HG03095 (cell line): Measurements from ENCODE around the gene UGT1A4.
"Not testable (repeated sequence)": the region's sequence is repeated elsewhere in the genome, so short reads cannot be mapped to it uniquely, and the experiment has no call there.

Experiments
- ATAC-seq: cut with Tn5 transposase; IDR thresholded peaks from one replicate; pipeline ENCODE4 v1.9.1; 2021; ENCODE audit warnings: moderate library complexity; ENCODE audit not compliant: unreplicated experiment

Gene UGT1A4

DNA sequence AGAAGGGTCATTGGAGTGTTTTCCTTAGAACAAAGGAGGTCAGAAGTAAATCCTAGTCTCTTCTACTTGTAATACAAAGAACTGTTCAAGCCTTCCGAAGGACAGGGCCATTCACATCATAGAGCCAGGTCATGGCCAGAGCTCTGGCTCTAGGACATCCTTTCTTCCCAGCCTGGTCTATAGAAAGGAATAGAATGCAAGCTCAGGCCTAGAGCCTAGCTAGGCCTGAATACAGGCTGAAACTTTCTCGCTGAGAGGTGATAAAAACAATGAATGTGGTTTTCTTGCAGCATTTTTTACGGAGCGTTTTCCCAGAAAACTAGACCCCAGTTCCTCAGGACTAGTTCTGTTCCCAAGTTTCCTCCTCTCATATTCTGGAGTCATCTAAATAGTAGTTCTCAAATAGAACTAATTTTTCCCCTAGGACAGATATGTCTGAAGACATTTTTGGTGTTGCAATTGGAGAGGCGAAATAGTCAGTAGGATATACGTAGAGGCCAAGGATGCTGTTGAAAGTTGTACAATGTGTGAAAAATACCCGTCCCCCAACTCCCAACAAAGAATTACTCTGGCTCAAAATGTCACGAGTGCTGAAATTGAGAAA is 19.0 kb upstream of the UGT1A4 start:
- ATAC-seq = no peak

DNA sequence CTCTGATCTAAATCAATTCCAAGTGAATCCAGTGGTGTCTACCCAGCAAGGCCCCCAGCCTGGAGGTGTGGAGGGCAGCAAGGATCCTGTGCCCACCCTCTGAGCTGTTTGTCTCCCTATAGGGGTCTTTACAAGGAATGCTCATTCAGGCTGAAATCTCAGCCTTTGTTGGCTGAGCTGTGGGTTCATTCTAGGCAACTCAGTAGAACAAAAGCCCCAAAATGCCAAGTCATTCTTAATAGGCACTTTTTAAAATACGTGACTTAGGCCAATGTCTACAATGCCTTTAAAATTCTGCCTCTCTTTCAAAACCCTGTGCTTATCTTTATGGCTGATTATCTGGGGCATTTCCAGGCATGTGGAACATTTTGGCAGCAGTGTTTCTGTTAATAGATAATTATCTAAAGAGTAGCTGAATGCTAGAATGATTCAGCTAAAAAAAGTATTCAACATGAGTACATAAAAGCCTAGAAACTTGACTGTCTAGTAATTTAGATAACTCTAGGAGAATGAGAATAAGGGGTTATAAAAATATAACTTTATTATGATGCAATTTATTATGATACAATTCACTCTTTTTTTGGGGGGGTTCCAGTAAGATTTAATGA is 18.4 kb upstream of the UGT1A4 start:
- no peak for ATAC-seq

DNA sequence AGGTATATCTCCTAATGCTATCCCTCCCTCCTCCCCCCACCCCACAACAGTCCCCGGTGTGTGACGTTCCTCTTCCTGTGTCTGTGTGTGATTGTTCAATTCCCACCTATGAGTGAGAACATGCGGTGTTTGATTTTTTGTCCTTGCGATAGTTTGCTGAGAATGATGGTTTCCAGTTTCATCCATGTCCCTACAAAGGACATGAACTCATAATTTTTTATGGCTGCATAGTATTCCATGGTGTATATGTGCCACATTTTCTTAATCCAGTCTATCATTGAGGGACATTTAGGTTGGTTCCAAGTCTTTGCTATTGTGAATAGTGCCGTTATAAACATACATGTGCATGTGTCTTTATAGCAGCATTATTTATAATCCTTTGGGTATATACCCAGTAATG is 17.7 kb upstream of the UGT1A4 start:
- not testable (repeated sequence) for ATAC-seq

DNA sequence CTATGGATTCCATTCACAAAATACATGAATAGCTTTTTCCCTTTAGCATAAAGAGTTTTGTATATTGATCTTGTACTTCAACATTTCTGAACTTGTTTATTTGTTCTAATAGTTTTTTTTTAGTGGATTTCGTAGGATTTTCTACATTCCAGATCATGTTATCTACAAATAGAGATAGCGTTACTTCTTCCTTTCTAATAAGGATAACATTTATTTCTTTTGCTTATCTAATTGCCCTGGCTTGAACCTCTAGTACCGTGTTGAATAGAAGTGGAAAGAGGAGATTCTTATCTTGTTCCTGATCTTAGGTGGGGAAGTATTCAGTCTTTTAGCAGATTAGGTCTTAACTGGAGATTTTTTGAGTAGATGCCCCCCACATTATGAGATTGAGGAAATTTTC is 16.3 kb upstream of the UGT1A4 start:
- no peak for ATAC-seq

DNA sequence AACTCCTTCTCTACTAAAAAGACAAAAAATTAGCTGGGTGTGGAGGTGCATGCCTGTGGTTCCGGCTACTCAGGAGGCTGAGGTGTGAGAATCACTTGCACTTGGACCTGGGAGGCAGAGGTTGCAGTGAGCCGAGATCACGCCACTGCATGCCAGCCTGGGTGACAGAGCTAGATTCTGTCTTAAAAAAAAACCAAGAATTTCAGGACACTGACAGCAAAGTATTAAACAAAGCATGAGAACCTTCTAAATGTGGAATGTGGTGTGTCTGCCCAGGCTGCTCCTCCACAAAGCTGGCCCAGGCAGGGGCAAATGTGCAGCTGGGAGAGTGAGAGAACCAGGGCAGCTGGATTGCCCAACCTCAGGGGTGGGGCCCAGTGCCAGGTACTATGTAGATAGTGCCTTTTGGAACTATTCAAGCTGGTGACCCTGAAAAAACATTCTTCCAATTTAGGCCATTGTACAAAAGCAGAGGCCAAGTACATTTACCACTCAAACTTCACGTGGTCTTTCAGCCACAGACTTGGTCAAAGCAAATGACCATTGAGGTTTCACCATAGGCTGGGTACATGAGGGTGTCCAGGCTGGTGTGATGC is 12.5 kb upstream of the UGT1A4 start:
- no peak for ATAC-seq

DNA sequence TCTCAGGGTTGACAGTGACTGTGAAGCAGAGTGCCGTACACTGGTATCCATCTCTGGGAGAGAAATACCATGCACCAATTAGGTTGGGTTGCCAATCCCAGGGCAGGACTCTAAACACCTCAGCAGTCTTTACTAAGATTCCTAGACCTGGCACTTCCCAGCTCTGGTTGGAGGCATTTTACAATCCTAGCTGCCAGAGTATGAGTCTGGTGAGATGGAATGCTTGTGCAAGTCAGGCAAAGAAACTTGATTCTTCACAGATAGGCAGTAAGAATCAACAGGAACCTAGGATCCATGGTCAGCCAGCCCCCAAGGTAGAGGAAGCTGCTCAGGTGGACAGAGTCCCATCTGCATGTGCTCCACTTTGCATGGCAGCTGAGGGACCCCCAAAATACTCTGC is 11.8 kb upstream of the UGT1A4 start:
- ATAC-seq = no peak

DNA sequence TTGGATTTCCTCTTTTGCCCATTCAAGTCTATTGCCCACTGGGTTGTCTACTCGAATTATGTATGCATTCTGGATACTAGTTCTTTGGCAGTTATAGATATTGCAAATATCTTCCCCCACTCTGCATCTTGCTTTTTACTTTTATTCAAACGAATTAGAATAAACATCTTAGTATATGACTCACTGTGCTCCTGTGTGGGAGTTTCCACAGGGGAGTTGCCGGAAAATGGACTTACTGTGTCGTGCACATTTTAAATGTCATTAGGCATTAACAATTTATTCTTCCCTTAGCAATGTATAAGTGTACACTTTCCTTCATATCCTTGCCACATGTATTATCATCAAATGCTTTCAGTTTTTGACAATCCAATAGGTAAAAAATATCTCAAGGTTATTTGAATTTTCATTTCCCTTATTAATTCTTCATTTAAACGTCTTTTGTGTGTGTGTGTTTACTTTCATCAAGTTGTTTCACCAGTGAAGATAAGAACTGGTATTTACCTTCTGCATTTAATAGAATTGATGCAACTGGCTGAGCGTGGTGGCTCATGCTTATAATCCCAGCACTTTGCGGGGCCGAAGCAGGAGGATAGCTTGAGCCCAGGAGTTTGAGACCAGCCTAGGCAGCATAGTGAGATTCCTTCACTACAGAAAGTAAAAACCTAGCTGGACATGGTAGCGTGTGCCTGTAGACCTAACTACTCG is 10.4 kb upstream of the UGT1A4 start:
- no peak for ATAC-seq

DNA sequence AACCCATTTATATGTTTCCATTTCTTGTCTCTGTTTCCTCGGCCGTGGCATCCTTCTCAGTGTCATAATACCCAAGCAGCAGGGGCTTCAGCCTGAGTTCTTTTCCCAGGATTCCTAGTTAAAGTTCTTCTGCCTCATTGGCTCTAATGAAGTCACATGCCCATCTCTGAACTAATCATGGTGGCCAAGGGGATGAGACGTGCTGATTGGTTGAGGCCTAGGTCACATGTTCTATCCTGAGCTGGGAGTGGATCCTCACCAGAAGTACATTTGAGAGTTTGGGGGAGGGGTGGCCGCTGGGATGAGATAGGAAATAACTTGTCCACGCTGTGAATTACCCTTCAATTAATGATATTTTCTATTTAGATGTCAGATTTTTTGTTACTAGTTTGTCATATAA is 9.6 kb upstream of the UGT1A4 start:
- ATAC-seq = no peak

DNA sequence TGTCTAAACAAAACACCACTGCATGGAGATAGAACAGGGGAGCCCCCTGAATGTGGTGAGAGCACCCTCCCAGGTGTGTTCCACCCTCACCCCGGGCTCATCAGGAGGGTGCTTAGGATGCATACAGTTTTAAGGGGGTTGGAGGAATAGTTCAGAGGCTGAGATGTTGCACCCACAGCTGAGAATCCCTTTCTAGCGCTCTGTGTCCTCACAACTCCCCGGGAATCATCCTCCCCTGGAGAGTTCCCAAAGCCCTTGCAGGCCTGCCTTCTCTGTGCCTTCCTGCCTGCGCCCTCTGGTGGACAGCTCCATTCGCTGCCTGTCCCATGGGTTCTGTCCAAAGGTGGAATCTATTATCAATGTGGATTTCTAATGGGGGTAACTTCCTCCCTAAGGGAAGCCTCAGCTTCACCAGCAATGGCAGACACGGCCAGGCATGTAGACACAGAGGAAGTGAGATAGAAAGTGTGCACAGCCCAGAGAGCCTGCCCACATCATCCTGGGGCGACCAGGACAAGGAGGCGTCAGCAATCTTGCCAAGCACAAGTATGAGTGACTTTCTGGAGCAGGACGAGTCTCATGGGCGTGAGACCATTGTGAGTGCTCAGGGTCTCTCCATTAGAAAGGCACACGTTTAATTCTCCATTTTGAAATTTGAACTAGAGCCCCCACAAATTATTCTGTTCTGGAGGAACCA is 7.1 kb upstream of the UGT1A4 start:
- no peak for ATAC-seq

DNA sequence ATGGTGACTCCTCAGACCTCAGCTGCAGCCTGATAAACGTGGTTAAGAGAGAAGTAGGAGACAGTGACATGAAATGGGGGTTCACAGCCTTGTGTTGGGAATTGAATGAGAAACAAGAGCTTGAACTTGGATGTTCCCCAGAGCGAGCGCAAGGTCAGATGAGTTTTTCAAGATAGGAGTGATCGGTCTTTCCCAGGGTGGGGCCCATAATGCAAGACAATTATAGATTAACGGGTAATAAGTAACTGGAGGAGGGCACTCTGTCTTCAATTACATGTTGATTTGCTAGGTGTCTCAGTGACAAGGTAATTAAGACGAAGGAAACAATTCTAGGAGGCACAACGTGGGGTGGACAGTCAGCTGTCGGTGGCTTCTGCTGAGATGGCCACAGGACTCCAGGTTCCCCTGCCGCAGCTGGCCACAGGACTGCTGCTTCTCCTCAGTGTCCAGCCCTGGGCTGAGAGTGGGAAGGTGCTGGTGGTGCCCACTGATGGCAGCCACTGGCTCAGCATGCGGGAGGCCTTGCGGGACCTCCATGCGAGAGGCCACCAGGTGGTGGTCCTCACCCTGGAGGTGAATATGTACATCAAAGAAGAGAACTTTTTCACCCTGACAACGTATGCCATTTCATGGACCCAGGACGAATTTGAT is 5.8 kb upstream of the UGT1A4 start, which contains the start of gene UGT1A5:
UGT1A5 (plus strand) TSS at position 297 of the 651 bp plus-strand sequence; CDS start at position 382, 85 bp downstream.
- ATAC-seq = no peak

DNA sequence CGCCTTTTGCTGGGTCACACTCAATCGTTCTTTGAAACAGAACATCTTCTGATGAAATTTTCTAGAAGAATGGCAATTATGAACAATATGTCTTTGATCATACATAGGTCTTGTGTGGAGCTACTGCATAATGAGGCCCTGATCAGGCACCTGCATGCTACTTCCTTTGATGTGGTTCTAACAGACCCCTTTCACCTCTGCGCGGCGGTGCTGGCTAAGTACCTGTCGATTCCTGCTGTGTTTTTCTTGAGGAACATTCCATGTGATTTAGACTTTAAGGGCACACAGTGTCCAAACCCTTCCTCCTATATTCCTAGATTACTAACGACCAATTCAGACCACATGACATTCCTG is 5.3 kb upstream of the UGT1A4 start:
- no peak for ATAC-seq

DNA sequence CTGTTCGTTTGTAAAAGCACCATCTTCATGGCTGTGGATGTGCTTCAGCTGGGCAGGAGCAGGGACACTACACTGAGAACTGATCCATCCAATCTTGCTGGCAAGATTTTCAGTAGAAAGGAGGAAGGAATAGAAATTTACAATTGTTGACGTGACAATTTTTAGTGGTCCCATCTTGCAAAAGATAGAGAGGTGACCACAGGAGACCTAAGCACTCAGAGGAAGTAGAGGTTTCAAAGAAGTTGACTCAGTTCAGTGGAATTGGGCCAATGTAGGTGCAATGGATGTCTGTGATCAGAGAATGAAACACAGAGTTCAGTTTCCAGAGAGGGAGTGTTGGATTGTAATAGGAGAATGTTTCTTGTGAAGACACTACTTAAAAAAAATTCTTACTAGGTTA is 4.4 kb upstream of the UGT1A4 start:
- ATAC-seq = no peak

DNA sequence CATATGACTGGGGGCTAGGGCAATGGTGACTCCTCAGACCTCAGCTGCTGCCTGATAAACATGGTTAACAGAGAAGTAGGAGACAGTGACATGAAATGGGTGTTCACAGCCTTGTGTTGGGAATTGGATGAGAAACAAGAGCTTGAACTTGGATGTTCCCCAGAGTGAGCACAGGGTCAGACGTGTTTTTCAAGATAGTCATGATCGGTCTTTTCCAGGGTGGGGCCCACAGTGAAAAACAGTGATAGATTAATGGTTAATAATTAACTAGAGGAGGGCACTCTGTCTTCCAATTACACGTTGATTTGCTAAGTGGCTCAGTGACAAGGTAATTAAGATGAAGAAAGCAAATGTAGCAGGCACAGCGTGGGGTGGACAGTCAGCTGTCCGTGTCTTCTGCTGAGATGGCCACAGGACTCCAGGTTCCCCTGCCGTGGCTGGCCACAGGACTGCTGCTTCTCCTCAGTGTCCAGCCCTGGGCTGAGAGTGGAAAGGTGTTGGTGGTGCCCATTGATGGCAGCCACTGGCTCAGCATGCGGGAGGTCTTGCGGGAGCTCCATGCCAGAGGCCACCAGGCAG is 10.3 kb downstream of the UGT1A4 start, which contains the start of gene UGT1A3:
UGT1A3 (plus strand) TSS at position 320 of the 579 bp plus-strand sequence; CDS start at position 405, 85 bp downstream.
- ATAC-seq = no peak

DNA sequence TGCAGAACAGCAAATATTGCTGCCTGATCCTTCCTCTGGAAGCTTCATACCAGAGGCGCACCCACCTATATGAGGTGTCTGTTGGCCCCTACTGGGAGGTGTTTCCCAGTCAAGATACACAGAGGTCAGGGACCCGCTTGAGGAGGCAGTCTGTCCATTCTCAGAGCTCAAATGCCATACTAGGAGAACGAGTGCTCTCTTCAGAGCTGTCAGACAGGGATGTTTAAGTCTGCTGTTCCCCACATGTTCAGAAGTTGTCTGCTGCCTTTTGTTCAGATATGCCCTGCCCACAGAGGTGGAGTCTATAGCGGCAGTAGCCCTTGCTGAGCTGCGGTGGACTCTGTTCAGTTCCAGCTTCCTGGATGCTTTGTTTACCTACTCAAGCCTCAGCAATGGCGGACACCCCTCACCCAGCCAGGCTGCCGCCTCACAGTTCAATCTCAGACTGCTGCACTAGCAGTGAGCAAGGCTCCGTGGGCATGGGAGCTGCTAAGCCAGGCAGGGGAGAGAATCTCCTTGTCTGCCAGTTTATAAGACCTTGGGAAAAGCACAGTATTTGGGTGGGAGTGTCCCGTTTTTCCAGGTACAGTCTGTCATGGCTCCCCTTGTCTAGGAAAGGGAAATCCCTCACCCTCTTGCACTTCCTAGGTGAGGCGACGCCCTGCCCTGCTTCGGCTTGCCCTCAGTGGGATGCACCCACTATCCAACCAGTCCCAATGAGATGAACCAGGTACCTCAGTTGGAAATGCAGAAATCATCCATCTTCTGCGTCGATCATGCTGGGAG is 18.5 kb downstream of the UGT1A4 start:
- ATAC-seq = not testable (repeated sequence)

DNA sequence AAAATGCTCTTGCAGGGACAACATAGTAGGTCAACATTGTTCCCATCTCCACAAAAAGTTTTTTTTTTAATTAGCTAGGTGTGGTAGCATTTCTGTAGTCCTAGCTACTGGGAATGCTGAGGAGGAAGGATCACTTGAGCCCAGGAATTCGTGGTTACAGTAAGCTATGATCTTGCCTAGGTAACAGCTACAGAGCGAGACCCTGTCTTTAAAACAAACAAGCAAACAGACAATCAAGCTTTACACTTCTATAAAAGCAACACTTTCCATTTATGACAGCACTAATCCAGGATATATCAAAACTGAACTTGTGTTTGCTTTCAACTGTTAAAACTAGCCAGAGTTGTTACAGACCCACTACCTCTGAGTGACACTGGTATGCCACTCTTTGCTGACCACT is 22.3 kb downstream of the UGT1A4 start:
- ATAC-seq = no peak

DNA sequence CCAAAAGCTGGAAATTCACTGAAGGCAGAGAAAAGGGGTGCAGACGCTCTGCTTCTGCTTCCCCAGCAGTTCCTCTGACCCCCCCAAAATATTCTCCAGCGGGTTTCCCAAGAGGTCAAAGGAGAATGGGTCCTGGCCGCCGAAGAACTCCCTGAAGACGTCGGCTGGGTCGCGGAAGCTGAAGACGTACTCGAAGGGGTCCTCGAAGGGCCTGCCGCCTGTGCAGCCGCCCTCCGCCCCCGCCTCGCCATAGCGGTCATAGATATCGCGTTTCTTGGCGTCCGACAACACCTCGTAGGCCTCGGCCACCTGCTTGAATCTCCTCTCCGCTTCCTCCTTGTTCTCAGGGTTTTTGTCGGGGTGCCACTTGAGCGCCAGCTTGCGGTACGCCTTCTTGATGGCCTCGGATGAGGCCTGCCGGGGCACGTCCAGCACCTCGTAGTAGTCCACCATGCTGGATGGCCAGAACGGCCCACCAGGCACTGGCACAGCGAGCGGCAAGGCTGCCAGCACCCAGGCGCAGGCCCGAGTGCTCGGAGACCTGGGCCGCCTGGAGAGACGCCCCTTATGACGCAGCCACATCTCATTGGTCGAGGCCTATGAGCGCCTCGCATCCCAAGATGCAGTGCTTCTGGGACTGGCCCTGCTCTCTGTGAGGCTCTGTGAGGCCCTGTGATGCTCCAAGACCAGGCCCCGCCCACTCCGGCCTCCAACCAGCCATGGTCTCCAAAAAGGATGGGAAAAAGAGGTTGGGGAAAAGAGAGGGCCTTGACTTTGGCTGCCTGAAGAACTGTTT is 25.1 kb downstream of the UGT1A4 start:
- no peak for ATAC-seq

DNA sequence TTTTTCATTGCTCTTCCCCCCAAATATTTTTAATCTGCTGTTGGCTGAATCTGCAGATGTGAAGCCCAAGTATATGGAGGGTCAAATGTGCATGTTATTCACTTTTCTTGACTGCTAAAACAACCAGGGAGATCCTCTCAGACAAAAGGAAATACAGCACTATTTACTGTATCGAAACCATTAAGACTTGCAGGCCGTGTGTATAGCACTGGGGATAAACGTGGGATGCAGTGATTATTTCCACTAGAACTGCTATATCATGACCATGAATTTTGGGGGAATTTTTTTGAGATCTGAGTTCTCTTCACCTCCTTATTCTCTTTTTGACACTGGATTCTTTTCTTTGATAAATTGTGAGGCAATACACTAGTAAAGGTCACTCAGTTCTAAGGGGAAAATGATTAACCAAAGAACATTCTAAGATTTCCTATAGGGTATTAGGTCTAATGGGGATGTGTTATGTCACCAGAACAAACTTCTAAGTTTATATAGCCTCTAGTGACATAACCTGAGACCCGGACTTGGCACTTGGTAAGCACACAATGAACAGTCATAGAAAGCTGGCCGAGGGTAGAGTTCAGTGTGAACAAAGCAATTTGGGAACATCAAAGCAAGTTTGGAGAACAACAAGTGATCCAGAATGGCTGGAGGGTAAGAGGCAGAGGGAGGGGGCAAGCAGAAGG is 26.7 kb downstream of the UGT1A4 start:
- ATAC-seq = no peak

DNA sequence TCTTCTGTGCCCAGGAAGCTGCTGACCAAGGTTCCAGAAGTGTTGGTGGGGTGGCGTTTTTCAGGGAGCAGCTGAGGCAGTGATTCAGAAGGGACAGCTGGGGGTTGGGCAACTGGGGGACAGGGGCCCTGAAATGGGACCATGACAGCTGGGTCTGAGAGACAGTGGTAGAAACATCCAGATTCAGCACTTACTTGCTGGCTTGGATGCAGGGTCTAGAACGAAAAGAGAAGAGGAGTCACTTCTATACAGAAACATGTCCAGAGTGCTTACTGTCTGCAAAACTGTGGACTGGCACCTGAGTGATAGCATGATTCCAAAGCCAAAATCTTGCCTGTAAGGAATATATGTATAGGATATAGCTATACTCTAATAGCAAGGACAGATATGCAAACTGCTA is 27.3 kb downstream of the UGT1A4 start:
- ATAC-seq = not testable (repeated sequence)
